GM21786 (cell line): ENCODE measurements around the gene RPIA.
"Not testable (repeated sequence)": the region's sequence is repeated elsewhere in the genome, so short reads cannot be mapped to it uniquely, and the experiment has no call there.

Source experiments
- ATAC-seq: cut with Tn5 transposase; IDR thresholded peaks from one replicate; pipeline ENCODE4 v1.9.1; 2021; ENCODE audit not compliant: unreplicated experiment

RPIA gene

DNA sequence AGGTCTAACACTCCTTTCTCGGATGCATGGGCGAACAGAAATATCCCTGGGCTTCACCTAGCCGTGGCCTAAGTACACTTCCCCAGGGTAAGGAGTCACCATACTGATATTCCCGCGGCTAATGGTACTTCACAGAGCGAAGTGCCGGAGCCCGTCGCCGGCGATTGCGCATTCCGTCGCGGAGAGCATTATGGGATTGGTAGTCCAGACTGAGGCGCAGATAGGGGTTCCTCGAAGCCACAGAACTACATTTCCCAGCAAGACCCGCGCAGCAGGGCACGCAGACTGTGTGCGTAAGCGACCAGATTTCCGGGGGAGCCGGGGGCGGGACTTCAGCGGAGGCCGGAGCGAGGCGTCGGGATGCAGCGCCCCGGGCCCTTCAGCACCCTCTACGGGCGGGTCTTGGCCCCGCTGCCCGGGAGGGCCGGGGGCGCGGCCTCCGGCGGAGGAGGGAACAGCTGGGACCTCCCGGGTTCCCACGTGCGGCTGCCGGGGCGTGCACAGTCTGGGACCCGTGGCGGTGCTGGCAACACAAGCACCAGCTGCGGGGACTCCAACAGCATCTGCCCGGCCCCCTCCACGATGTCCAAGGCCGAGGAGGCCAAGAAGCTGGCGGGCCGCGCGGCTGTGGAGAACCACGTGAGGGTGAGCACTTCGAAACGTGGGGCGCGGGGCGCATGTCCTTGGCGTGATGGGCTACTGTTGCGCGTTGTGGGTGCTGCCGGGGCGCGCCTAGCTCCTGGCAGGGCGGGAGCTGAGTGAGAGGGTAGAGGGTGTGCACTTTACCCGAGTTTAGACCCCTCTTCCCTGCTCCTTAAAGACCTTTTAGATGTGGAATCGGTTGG is at the start of gene RPIA:
TSS of gene RPIA (plus strand) at position 335 of the 845 bp plus-strand sequence. CDS start at position 361, 26 bp downstream.
- peak; percentile 95 for ATAC-seq

DNA sequence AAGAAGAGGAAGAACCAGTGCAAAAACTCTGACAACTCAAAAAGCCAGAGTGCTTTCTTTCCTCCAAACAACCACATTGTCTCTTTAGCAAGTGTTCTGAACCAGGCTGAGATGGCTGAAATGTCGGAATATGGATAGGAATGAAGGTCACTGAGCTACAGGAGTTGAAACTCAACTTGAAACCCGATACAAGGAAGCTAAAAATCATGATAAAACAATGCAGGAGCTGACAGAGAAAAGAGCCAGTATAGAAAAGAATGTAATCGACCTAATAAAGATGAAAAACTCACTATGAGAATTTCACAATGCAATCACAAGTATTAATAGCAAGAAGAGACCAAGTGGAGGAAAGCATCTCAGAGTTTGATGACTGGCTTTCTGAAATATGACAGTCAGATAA is 49.2 kb upstream of the RPIA start:
- no peak for ATAC-seq

DNA sequence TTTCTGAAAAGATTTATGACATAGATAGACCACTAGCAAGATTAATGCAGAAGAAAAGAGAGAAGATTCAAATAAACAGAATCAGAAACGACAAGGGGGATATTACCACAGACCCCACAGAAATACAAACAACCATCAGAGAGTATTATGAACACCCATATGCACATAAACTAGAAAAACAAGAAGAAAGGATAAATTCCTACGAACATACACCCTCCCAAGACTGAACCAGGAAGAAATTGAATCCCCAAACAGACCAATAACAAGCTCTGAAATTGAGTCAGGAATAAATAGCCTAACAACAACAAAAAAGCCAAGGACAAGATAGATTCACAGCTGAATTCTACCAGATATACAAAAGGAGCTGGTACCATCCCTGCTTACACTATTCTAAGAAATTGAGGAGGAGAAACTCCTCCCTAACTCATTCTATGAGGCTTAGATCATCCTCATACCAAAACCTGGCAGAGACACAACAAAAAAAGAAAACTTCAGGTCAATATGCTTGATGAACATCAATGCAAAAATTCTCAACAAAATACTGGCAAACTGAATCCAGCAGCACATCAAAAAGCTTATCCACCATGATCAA is 46.1 kb upstream of the RPIA start:
- not testable (repeated sequence) for ATAC-seq

DNA sequence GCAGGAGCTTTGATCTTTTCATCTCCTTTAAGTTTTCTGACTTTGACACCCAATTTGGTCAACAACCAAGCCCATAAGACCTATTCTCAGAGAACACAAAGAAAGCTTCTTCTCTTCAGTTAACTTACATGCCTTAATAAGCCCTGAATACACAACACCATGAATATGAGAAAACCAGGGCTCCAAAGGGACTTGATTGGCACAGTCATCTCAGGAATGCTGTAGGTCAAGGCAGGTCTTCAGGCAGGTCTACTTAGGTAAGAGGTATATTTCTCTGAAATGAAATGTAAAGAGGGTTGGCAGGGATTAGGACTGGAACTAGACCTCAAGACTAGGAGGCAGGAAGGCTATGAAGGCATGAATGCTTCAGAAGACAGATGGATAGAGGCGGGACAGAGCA is 39.8 kb upstream of the RPIA start:
- no peak for ATAC-seq

DNA sequence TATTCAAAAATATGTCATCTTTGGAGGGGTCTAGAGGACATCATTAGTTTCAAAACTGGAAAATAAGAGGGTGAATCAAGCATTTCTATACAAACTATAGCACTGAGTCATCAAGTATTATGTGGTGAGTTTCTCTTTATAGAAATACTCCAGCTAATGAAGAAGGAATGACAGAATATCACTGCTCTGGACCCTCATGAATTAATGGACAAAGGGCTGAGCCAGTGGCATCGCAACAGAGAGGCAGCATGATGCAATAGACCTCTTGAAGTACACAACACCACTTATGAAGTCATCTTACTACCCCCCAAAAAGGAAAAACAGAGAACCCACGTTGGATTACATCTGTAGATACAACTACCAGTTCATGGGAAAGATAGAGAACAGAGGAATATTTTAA is 36.8 kb upstream of the RPIA start:
- no peak for ATAC-seq

DNA sequence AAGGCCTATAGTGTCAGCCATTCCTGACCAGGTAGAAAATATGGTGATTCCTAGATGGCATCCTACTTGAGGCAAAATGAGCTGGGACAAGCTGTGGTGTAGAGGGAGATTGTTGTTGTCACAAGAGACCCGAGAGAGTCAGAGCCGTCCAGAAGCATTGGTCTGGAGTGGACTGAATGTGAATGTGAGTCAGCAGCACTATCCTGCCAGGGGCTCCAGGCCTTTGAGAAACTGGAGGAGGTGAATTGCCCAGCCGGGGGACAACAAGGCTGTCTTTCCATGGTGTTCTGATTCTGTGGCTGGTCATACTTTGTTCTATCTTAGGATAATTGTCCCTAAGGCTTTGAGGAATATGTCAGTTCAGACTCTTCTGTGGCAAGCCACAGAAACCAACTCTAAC is 34.8 kb upstream of the RPIA start:
- no peak for ATAC-seq

DNA sequence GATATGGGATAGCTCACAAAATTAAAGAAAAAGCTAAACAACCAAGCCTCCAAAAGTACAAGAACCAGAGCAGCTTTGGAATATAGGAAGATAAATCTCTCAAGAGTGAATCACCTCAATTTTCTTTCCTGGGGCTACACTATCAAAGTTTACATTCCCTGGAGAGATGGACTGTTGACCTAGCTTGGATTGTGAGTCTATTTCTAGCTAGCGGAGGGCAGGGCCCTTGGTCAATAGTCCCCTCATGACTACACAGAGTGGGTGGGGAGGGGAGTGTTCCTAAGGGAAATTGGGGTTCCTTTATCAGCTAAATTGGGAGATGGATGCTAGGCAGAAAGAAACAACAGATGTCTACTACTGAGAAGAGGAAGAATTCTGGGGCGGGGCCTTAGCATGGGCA is 34.3 kb upstream of the RPIA start:
- ATAC-seq = no peak

DNA sequence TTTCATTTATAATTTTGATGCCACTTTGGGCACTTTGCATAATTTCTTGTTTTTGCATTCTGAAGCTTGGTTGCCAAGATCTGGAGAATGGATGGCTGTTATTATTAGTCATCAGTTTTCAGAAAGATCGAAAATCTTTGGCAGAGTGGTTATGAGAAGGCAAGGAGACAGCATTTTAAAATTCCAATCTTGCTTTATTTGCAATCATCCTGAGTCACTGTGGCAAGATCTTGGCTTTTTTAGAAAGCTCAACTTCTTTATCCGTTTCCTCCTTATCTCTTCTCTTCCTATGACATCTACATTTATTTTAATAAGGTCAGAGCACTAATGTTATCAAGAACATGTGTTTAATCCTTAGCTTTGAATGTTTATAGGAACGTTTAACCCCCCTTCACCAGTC is 33.1 kb upstream of the RPIA start:
- ATAC-seq = no peak

DNA sequence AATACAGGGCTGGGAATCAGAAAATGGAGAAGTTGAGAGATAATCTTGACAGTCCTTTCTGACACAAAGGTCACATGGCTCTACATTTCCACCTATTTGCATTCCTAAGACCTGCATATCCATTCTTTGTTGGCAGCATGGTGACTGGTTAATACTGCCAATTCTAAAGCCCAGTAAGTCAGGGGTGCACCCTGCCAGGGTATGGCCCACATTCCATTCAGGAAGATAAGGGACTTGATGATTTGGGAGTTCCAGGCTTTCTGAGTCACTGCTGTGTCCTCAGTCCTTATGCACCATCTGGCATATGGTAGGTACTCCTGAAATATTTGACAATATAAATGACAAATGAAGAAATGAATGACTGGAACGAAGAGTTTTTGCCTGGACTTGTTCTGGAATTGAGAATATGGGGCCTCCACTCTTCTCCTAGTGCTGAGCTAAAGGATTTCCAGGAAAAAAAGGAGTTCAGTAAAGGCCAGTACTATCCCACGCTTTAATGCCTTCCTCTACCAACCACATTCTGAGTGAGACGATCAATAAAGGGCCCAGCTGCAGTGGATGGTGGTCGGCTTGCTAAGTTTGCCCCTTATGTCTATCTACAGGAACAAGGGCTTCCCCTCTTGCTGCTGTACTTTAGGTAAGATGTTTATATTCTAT is 32.5 kb upstream of the RPIA start:
- no peak for ATAC-seq

DNA sequence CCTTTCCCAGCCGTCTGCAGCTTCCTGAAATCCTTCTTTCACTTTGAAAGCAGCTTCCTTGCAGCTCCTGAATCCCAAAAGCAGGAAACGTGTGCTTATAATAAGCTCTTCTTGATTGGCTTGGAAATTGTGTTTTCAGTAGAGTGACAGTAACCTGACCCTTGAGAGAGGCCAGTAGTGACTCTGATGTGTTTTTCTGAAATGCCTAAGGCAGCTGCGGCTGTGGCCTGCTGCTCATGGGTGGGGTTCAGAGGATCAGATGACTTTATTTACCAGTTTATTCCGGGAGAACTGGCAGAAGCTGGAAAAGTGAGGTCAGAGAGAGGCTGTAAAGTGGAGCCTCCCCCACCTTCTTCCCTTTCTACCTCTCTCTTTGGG is 31.9 kb upstream of the RPIA start:
- ATAC-seq = no peak

DNA sequence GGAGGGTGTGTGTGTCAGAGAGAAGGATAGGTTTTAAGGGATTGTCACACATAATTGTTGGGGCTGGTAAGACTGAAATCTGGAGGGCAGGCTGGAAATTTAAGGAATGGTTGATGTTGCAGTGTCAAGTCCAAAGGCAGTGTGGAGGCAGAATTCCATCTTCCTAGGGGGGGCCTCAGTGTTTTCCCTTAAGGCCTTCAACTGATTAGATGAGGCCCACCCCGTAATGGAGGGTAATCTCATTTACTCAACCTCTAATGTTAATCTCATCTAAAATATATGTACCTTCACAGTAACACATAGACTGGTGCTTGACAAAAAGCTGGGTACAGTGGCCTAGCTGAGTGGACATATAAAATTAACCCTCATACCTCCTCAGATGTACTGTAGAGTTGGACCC is 30.9 kb upstream of the RPIA start:
- ATAC-seq = no peak

DNA sequence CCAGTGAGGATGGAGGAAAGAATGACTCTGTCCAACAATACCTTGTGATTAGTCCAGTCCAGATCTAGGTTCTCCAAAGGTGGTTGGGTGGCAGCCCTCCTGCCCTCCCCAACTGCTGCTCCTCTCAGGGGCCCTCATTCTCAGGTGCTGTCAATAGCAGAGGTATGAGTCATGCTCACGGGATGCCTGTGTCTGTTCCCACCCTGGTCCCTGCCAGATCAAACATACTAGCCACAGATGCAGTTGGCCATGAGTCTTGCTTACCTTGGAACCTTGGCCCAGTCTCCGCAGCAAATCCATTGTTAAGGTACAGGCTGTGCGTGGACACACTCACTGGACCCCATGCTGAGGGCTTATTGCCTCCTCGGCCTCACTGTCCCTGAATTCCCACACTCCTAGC is 24.9 kb upstream of the RPIA start:
- no peak for ATAC-seq

DNA sequence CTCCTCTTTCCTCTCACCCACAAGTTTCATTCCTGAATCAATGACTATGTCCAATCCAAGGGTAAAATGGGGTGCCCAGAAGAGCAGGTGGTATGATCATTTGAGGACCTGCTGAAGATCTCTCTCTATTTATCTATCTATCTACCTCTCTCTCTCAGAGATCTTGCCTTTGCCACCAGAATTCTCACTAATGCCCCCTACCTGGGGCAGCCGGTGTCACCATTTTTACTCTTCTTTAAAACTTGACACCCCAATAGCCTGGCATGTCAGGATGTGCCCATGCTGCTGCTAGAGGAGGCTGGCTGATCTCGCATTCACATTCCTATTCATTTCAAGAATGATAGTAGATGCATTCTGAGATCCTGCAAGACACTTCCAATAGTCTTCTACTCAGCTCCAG is 24.3 kb upstream of the RPIA start:
- no peak for ATAC-seq

DNA sequence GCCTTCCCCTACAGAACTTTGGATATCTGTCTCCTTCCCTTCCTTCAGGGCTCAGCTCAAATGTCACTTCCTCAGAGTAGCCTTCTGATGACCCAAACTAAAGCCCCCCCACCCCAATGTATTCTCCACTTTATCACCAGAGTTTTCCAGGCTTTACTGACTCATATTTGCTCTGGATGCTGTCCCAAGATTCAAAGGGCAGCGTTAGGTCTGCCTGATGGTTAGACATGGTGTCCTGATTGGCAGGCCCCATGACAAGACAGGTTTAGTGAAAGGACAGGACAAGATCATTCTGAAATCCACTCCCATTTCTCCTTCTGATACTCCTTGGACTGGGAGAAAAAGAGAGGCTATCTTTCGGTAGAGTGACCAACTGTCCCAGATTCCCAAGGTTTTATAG is 22.6 kb upstream of the RPIA start:
- no peak for ATAC-seq

DNA sequence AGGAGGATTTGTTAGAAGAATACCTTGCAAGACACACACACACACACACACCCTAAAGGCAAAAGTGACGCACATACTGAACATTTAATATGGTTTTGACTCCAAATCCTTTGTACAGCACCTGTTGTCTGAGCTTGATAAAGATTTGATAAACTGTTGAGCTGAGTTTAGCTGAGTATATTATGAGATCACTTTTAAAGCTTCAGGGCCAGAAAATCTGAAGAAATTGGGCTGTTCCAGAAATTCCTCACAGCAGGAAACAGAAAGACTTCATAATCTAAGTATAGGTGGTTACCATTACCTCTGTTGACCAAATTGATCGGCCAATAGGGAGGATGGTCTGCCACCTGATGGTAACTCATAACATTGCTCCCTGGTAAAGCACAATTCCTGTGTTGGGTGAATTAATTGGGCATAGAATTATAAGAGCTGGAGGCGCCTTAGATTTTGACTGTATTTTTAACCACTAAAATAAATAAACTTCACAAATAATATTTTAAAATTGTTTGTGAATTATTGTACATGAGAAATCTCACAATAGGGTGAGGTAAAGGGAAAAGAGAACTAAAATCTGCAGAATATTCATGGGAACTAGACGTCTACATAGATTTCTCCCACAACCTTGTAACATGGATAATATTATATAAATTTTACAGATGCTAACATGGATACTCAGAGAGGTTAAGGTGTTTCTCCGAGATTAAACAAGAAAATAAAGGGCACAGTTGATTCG is 21.8 kb upstream of the RPIA start:
- peak; percentile 67 for ATAC-seq

DNA sequence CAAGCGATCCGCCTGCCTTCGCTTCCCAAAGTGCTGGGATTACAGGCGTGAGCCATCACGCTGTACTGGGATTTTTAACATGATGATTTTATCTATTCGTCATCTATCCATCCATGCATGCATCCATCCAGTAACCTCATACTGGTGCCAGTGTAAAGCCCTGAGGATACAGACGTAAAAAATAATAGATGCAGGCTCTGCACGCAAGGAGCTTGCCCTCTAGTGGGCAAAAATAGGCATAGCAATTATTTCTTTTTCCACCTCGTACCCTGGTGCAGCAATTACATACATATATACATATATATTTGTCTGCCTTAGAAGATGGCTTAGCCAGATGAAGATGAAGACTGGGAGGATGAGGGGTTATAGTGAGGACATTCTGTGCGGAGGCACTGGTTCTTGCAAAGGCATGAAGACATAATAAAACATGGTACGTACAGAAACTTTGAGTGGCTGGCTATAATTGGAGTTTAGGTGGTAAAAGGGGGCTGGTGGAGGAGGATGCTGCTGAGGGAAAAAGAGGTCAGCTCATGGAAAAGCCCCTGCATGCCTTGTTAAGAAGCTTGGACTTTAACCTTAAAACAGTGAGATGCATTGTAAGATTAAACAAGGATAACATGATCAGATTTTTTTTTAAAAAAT is 19.6 kb upstream of the RPIA start:
- ATAC-seq = no peak

DNA sequence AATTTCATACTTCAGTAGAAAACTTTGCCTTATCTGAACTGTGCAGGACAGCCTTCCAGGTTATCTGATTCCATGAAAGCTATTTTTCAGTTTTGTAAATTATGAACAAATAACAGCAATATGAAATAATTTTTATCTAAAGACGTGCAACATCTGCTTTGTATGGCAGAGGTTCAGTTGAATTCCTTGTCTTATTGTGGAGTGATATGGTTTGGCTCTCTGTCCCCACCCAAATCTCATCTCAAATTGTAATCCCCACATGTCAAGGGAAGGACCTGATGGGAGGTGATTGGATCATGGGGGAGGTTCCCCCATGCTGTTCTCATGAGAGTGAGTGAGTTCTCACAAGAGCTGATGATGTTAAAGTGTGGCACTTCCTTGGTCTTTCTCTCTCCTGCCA is 18.1 kb upstream of the RPIA start:
- no peak for ATAC-seq

DNA sequence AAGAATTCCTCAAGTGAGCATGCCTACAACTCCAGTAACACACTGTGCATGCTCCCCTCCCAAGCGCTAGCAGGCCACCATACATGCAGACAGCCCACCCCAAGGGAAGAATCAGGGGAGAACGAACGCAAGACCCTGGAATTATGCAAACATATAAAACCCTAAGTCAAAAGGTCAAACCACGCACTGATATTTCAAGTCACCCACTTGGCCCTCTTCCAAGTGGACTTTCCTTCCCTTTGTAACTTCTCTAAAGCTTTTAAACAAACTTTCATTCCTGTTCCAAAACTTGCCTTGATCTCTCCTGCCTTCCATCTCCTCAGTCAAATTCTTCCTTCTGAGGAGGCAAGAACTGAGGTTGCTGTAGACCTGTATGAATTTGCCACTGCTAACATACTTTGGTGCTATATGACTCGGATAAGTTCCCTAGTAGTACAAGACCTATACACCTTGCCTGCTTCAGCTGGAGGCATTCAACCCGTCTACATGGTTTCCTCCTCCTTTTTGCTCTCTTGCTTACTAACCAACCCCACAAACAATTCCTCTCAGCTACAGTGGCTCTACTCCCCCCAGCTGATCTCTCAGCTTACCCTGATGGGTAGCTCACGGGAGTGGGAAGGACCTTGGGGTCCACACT is 11.1 kb upstream of the RPIA start:
- ATAC-seq = no peak

DNA sequence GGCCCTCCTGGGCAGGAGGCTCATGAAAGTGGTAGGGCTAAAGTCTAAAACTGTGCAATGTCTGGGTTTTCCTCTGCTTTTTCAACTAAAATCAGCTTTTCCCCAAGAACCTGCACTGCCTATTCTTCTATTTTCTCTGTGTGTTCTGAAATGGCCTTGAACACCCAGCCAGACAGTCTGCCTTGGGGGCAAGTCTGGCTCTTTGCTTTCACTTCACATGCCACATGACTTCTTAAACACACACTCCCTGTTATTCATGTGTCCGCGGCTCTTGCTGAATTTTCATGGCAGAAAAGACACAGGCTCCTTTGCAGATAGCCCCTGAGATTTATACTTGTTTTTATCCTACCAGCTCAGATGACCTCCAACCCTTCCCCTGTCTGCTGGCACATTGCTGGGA is 10.6 kb upstream of the RPIA start:
- no peak for ATAC-seq

DNA sequence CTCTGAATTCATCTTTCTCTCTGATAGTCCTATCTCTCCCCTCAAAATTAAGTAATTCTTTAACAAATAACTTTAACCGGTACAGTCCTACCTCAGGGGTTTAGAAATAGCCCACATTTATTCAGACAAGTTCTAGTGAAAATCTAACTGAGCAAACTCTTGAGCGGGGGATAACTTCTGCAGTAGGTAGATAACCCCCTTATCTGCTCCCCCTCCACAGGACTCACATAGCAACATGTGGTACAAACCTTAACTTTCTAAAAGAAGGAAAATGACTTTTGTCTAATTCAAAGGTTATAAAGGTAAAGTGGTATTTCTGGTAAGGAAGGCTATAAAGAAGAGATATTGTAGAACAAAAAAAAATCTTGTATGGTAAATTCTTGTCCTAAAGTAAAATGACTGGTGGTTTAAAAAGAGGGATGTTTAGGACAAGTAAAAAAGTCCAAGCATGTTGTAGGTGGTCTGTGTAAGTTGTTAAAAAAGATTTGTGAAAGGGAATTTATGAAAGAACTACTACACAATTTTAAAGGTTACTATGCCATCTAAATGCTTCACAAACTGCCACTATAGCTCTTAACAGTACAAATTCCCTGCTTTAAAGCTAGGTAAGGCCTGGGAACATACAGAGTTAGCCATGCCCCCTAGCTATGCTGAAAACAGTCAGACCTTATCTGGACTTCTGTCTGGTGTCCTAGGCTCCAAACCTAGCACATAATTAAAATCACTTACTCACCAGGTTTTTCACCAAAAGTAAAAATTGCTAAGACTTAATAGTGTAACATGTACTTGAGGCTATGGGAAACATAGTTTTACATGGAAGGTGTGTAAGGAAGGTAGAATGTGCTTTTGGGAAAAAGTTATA is 8.1 kb upstream of the RPIA start:
- ATAC-seq = no peak
